ENCODE measurements around the gene GPR158.

GPR158 gene

DNA sequence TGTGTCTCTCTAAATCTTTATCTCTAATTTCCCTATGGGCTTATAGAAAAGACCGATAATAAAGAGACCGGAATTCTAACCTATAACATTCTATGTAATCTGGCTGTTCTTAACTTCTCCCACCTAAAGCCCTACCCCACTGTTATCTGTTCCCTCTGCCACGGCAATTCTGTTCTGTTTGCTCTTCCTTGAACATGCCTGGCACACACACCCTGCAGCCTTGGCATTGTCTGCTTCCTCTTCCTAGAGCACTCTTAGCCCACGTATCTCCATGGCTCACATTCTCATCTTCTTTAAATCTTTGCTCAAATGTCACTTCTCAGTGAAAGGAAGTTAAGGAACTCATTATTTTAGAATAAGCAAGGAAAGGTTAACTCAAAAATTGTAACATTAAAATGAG, 309.2 kb downstream of the GPR158 start:
- Histone ChIP-seq H3K9me3 (ENCODE audit: insufficient read depth, low read depth, low read length) (no peaks in the 10 kb centered on the region), H2BK12ac (ENCODE audit: low read length) (no peak overlapping the region), H3K4me1 (ENCODE audit: control insufficient read depth in 1 of 2, insufficient read depth in 2 of 2, low read length in 2 of 2) (no peaks in the 10 kb centered on the region), H3K36me3 (ENCODE audit: control insufficient read depth in 1 of 2, insufficient read depth in 2 of 2, low read length in 2 of 2) (no peaks in the 10 kb centered on the region), H3K4me2 (ENCODE audit: low read length) (no peak overlapping the region), H3K23ac (ENCODE audit: low read length) (no peak overlapping the region), H3K18ac (ENCODE audit: low read length) (no peak overlapping the region), H3K4ac (ENCODE audit: low read depth, low read length) (no peak overlapping the region), H2AK5ac (ENCODE audit: low read length) (no peak overlapping the region), H4K91ac (ENCODE audit: low read depth, low read length) (no peak overlapping the region), H2BK120ac (ENCODE audit: insufficient read depth, low read length, poor library complexity) (no peak overlapping the region), H2AFZ (ENCODE audit: insufficient read depth, low read length, poor library complexity) (no peak overlapping the region), H4K8ac (ENCODE audit: low read depth, low read length) (no peak overlapping the region), H2BK5ac (ENCODE audit: low read depth, low read length, poor library complexity) (no peak overlapping the region), H4K12ac (ENCODE audit: low read depth, low read length) (no peak overlapping the region), H3K79me1 (ENCODE audit: low read length) (no peaks in the 10 kb centered on the region), H3K27me3 (ENCODE audit: insufficient read depth, low read length) (no peaks in the 10 kb centered on the region), H3K27ac (ENCODE audit: low read depth, low read length) (no peak overlapping the region), H3K9ac (ENCODE audit: low read length) (no peak overlapping the region), H3K14ac (ENCODE audit: low read length) (no peak overlapping the region), H3K4me3 (ENCODE audit: low read depth, low read length) (no peak overlapping the region), H3K79me2 (ENCODE audit: control insufficient read depth, insufficient read depth, low read length, poor library complexity) (no peaks in the 10 kb centered on the region)
- DNase-seq, result no peak
- no CpG with 5 or more reads among the region's 4 CpGs for WGBS (ENCODE audit: extremely low coverage, insufficient coverage, insufficient read length)

DNA sequence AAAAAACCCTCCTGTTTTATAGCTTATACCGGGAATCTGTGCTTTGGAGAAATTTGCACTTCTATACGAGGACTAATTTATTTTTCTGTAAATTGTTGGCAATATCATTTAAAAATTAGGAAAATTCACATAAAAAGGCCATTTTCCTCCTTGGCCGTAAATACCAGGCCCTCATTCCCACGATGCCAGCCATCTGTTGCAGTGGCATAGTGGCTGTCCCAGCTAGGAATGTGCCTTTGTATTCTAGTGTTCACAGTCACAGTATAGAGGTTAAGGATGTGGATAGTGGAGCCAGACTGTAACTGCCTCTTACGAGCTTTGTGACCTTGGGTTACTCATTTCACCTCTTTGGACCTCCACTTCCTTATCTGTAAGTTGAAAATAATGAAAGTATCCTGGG, 312.5 kb downstream of the GPR158 start:
- H3K4me1 ChIP-seq (ENCODE audit: control insufficient read depth in 1 of 2, insufficient read depth in 2 of 2, low read length in 2 of 2), result peaks cover 0 to 1% of the 10 kb centered on the region in 2 experiments
- no peak overlapping the region for H2BK12ac ChIP-seq (ENCODE audit: low read length)
- no peaks in the 10 kb centered on the region for H3K79me1 ChIP-seq (ENCODE audit: low read length)
- no peak overlapping the region for H2BK5ac ChIP-seq (ENCODE audit: low read depth, low read length, poor library complexity)
- no CpG with 5 or more reads among the region's 5 CpGs for WGBS (ENCODE audit: extremely low coverage, insufficient coverage, insufficient read length)
- no peak overlapping the region for H2BK120ac ChIP-seq (ENCODE audit: insufficient read depth, low read length, poor library complexity)
- H3K27ac ChIP-seq (ENCODE audit: low read depth, low read length), result no peak overlapping the region
- no peaks in the 10 kb centered on the region for H3K9me3 ChIP-seq (ENCODE audit: insufficient read depth, low read depth, low read length)
- H3K4me3 ChIP-seq (ENCODE audit: low read depth, low read length), result no peak overlapping the region
- H3K79me2 ChIP-seq (ENCODE audit: control insufficient read depth, insufficient read depth, low read length, poor library complexity), result no peaks in the 10 kb centered on the region
- no peak overlapping the region for H2AFZ ChIP-seq (ENCODE audit: insufficient read depth, low read length, poor library complexity)
- no peak overlapping the region for H2AK5ac ChIP-seq (ENCODE audit: low read length)
- no peak overlapping the region for H4K12ac ChIP-seq (ENCODE audit: low read depth, low read length)
- no peak overlapping the region for H4K91ac ChIP-seq (ENCODE audit: low read depth, low read length)
- no peaks in the 10 kb centered on the region for H3K36me3 ChIP-seq (ENCODE audit: control insufficient read depth in 1 of 2, insufficient read depth in 2 of 2, low read length in 2 of 2)
- no peak overlapping the region for H3K4ac ChIP-seq (ENCODE audit: low read depth, low read length)
- no peak overlapping the region for H3K9ac ChIP-seq (ENCODE audit: low read length)
- no peak for DNase-seq
- H3K14ac ChIP-seq (ENCODE audit: low read length), result no peak overlapping the region
- H4K8ac ChIP-seq (ENCODE audit: low read depth, low read length), result no peak overlapping the region
- H3K18ac ChIP-seq (ENCODE audit: low read length), result no peak overlapping the region
- no peak overlapping the region for H3K23ac ChIP-seq (ENCODE audit: low read length)
- no peaks in the 10 kb centered on the region for H3K27me3 ChIP-seq (ENCODE audit: insufficient read depth, low read length)
- H3K4me2 ChIP-seq (ENCODE audit: low read length), result no peak overlapping the region

DNA sequence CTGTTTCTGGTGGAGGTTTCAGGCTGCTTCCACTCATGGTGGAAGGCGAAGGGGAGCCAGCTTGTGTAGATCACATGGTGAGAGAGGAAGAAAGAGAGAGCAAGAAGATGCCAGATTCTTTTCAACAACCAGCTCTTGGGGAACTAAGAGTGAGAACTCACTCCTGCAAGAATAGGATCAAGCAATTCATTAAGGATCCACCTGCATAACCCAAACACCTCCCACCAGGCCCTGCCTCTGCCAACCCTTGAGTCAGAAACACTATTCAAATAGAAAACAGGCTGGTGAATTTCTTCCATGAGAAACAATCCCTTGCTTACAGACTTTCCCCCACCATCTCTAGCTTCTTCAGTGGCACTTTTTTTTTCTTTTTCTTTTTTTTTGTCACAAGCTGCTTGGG, 317.2 kb downstream of the GPR158 start:
- Histone ChIP-seq H4K12ac (ENCODE audit: low read depth, low read length) (no peak overlapping the region), H3K27me3 (ENCODE audit: insufficient read depth, low read length) (no peaks in the 10 kb centered on the region), H3K79me2 (ENCODE audit: control insufficient read depth, insufficient read depth, low read length, poor library complexity) (no peaks in the 10 kb centered on the region), H2AFZ (ENCODE audit: insufficient read depth, low read length, poor library complexity) (no peak overlapping the region), H4K8ac (ENCODE audit: low read depth, low read length) (no peak overlapping the region), H2BK5ac (ENCODE audit: low read depth, low read length, poor library complexity) (no peak overlapping the region), H3K14ac (ENCODE audit: low read length) (no peak overlapping the region), H3K9ac (ENCODE audit: low read length) (no peak overlapping the region), H3K4me2 (ENCODE audit: low read length) (no peak overlapping the region), H3K79me1 (ENCODE audit: low read length) (peaks cover 5% of the 10 kb centered on the region), H3K27ac (ENCODE audit: low read depth, low read length) (no peak overlapping the region), H3K18ac (ENCODE audit: low read length) (no peak overlapping the region), H2AK5ac (ENCODE audit: low read length) (peak overlapping the region; percentile 54), H3K9me3 (ENCODE audit: insufficient read depth, low read depth, low read length) (no peaks in the 10 kb centered on the region), H3K23ac (ENCODE audit: low read length) (no peak overlapping the region), H3K4me3 (ENCODE audit: low read depth, low read length) (no peak overlapping the region), H3K36me3 (ENCODE audit: control insufficient read depth in 1 of 2, insufficient read depth in 2 of 2, low read length in 2 of 2) (no peaks in the 10 kb centered on the region), H3K4ac (ENCODE audit: low read depth, low read length) (no peak overlapping the region), H2BK120ac (ENCODE audit: insufficient read depth, low read length, poor library complexity) (peak overlapping the region; percentile 11), H4K91ac (ENCODE audit: low read depth, low read length) (no peak overlapping the region), H2BK12ac (ENCODE audit: low read length) (peak overlapping the region; percentile 49), H3K4me1 (ENCODE audit: control insufficient read depth in 1 of 2, insufficient read depth in 2 of 2, low read length in 2 of 2) (peaks cover 5 to 6% of the 10 kb centered on the region in 2 experiments)
- DNase-seq, result no peak
- WGBS (ENCODE audit: extremely low coverage, insufficient coverage, insufficient read length), result no CpG with 5 or more reads among the region's 1 CpG

DNA sequence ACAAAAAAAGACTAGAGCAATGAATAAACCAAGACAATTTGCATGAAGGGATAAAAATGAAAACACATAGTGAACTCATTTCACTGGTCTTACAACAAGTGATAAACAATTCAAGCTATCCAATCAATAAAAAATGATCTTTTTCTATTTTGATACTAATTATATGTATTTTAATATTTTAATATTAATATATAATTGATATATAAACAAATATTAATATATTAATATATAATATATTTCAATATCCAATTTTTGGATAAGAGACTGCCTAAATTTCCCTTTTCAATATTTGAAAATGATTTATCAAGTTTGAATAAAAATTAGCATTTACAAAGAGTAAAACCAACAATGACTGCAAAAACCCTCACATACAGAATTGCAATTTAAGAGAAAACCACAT, 317.9 kb downstream of the GPR158 start:
- H4K8ac ChIP-seq (ENCODE audit: low read depth, low read length), result no peak overlapping the region

More for the DNA sequence above, 317.9 kb downstream of the GPR158 start:
- H3K79me1 ChIP-seq (ENCODE audit: low read length), result peaks cover 5% of the 10 kb centered on the region
- H4K12ac ChIP-seq (ENCODE audit: low read depth, low read length), result no peak overlapping the region
- H2AFZ ChIP-seq (ENCODE audit: insufficient read depth, low read length, poor library complexity), result no peak overlapping the region
- H3K27me3 ChIP-seq (ENCODE audit: insufficient read depth, low read length), result no peaks in the 10 kb centered on the region
- no peaks in the 10 kb centered on the region for H3K79me2 ChIP-seq (ENCODE audit: control insufficient read depth, insufficient read depth, low read length, poor library complexity)
- peaks cover 5 to 6% of the 10 kb centered on the region in 2 experiments for H3K4me1 ChIP-seq (ENCODE audit: control insufficient read depth in 1 of 2, insufficient read depth in 2 of 2, low read length in 2 of 2)
- no peak overlapping the region for H2AK5ac ChIP-seq (ENCODE audit: low read length)
- no peak overlapping the region for H2BK12ac ChIP-seq (ENCODE audit: low read length)
- H3K9me3 ChIP-seq (ENCODE audit: insufficient read depth, low read depth, low read length), result no peaks in the 10 kb centered on the region
- no peaks in the 10 kb centered on the region for H3K36me3 ChIP-seq (ENCODE audit: control insufficient read depth in 1 of 2, insufficient read depth in 2 of 2, low read length in 2 of 2)
- no peak for DNase-seq
- H3K27ac ChIP-seq (ENCODE audit: low read depth, low read length), result peak overlapping the region; percentile 53
- no peak overlapping the region for H2BK5ac ChIP-seq (ENCODE audit: low read depth, low read length, poor library complexity)
- no peak overlapping the region for H3K9ac ChIP-seq (ENCODE audit: low read length)
- H4K91ac ChIP-seq (ENCODE audit: low read depth, low read length), result no peak overlapping the region
- no peak overlapping the region for H3K18ac ChIP-seq (ENCODE audit: low read length)
- no peak overlapping the region for H2BK120ac ChIP-seq (ENCODE audit: insufficient read depth, low read length, poor library complexity)
- no peak overlapping the region for H3K4ac ChIP-seq (ENCODE audit: low read depth, low read length)
- H3K4me3 ChIP-seq (ENCODE audit: low read depth, low read length), result no peak overlapping the region
- H3K4me2 ChIP-seq (ENCODE audit: low read length), result no peak overlapping the region
- H3K23ac ChIP-seq (ENCODE audit: low read length), result no peak overlapping the region
- H3K14ac ChIP-seq (ENCODE audit: low read length), result no peak overlapping the region

All from trophoblast cell (in vitro differentiated cells and primary cell).